GM12873 (cell line): Measurements from ENCODE around the gene FGD5.

ENCODE experiments used
- CTCF ChIP-seq: IDR thresholded peaks from 2 replicates; pipeline ENCODE4 v1.5.1; 2012; ENCODE audit warnings: low read depth, mild to moderate bottlenecking, moderate library complexity, low read length, control low read depth; ENCODE audit not compliant: insufficient read depth; ENCODE audit errors: missing control alignments

The FGD5 gene

GRCh38 chr3:14849638-14850230 is 31.0 kb downstream of the FGD5 start:
- TF ChIP-seq CTCF = no peak

GRCh38 chr3:14852058-14852594 is 33.4 kb downstream of the FGD5 start:
- no peak for TF ChIP-seq CTCF

- TF ChIP-seq CTCF = no peak
These were observed 34.0 kb downstream of the FGD5 start for GRCh38 chr3:14852717-14853116.

- no peak for TF ChIP-seq CTCF
These were observed 34.6 kb downstream of the FGD5 start for GRCh38 chr3:14853271-14853951.

- TF ChIP-seq CTCF = no peak
These were observed 38.7 kb downstream of the FGD5 start for GRCh38 chr3:14857506-14857905.

- no peak for TF ChIP-seq CTCF
These were observed 39.3 kb downstream of the FGD5 start for GRCh38 chr3:14858105-14858504.

- TF ChIP-seq CTCF = no peak
These were observed 41.1 kb downstream of the FGD5 start for GRCh38 chr3:14859880-14860279.
